ENCODE results near the gene GLT8D2.

Gene GLT8D2

DNA sequence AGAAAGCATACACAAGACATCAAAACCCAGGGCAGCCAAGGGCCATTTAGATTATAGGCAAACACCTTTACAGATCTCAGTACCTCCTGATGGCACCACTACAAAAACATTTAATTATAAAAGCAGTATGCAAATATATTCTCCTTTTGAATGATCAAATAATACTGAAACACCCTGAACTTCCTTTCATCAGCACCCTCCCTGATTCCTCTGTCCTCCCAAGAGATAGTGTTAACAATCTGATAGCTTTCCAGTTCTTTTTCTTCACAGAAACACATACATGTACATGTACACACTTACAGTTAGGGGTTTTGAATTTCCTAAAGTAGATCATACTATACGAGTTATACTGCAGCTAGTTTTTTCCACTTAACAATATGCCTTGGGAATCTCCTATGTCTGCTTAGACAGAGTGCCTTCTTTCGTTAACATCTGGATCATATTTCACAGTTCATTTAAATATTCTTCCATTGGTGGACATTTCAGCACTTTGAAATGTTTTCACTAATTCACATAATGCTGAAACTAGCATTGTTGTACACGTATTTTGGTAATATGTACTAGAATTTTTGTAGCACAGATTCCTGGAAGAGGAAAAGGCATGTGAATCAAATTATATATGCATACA, 49.1 kb downstream of the GLT8D2 start:
- DNase-seq (ENCODE audit: low read depth in 2 of 2) = no peak

DNA sequence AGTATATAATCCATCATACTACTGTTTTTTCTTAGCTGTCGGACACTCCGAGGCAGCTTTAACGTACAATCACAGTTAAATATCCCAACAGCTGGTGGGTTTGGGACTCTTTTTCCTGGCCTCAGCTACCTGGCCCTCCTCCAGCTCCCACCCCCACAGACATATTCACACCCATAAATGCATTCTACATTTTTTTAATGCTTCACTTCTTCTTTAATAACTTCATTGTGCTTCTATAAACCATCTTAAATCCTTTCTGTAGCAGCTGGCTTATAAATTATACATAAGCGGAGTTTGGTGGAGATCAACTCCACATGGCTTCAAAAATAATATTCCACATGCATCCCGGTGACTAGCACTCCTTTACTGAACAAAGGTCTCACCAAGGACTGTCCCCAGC, 51.0 kb downstream of the GLT8D2 start:
- no peak for DNase-seq (ENCODE audit: low read depth in 2 of 2)

DNA sequence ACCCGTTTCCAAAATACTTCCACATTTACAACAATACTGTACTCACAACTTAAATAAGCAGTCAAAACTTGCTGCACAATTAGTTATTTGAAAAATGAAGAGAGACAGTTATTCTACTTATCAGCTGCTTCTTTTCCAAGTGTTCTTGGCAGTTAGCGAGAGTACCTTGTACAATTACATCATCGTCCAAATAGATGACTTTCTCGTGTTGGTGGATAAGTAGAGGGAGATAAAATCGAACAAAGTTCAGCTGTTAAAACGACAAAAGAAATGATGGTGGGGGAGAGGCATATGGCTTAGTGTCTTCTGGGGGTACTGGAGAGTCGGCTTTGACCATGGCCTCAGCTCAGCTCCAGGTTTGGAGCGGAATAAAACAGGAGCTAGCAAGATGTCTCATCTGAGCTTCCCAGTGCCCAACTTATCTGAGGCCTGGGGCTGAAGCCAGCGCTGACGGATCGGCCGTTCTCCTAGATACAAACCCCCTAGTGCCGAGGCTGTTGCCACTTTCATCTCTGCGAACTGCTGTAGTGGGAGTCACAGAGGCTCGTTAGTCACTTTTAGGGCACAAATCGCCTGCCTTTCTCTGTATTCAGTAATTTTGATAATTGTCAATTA, 52.6 kb downstream of the GLT8D2 start:
- no peak for DNase-seq (ENCODE audit: low read depth in 2 of 2)

DNA sequence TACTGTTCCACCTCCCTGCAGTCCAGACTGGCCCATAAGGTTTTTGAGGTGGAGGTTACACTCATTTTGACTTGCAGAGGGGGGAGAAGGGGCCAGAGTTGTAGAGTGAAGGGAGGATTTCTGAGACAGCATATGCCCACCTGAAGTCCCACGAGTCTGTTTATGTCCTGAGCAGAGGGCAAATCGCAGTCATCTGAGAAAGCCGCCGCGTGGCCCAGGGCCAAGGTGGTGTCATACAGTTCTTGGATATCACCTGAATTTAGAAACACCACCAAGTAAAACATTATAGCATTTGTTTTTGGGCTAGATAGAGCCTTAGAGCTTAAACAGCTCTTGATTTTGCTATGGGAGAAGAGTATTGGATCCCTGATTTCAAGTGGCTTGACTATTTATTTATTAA, 53.4 kb downstream of the GLT8D2 start:
- no peak for DNase-seq (ENCODE audit: low read depth in 2 of 2)

DNA sequence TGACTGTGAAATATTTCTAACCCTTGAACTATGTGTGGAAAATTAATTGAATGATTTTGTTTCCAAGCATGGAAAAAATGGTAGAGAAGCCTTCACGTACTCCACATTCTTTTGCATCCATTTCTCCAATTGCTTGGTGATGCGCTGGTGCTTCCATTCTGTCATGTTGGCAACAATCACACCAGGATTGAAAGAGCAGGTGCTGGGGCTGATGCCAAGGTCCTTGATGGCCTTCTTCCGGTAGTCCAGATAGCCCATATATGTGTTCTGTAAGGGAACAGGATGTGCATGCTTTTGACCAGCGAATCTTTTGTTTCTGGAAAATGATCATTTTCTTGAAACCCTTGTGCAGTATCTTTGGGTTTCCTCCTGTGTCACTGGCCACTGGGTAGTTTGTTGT, 55.8 kb downstream of the GLT8D2 start:
- no peak for DNase-seq (ENCODE audit: low read depth in 2 of 2)

DNA sequence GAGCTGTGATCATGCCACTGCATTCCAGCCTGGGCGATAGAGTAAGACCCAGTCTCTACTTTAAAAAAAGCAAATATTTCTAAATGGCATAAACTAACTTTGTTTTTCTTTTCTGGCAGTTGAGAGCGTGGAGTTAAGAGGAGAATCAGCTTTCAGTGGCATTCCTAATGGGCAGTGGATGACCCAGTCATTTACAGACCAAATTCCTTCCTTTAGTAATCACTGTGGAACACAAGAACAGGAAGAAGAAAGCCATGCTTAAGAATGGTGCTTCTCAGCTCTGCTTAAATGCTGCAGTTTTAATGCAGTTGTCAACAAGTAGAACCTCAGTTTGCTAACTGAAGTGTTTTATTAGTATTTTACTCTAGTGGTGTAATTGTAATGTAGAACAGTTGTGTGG, 63.2 kb downstream of the GLT8D2 start:
- DNase-seq (ENCODE audit: low read depth in 2 of 2) = no peak

DNA sequence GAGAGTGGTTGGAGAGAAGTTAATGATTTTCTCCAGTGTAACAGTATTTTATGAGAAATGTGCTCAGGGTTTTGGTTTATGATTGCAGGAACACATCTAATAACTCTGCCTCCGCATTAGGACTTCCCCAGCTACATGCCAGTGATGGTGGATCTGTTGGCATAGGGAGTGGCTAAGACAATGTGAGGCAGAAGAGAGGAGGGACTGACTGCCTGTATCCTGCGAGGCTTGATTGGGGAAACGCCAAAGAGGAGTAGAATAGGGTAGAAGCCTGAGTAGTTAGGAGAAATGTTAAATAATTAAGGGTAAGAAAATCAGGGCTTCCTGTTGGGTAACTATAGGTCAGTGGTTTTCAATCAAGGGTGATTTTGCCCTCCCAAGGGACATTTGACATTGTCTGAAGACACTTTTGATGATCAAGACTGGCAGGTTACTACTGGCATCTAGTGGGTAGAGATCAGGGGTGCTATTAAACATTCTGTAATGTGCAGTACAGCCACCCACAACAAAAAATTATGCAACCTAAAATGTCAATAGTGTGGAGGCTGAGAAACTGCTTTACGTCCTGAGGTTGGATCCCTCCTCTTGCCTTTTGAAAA, 71.5 kb downstream of the GLT8D2 start:
- DNase-seq (ENCODE audit: low read depth in 2 of 2) = no peak

DNA sequence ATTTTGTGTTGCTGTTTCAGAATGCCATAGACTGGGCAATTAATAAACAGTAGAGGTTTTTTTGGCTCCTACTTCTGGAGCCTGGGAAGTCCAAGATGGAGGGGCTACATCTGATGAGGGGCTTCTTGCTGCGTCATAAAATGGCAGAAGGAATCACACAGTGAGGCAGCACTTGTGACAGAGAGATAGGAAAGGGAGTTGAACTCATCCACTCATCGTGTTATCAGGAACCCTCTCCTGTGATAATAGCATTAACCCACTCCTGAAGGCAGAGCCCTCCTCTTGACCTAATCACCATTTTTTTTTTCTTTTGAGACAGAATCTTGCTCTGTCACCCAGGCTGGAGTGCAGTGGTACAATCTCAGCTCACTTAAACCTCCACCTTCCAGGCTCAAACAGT, 74.6 kb downstream of the GLT8D2 start:
- DNase-seq (ENCODE audit: low read depth in 2 of 2) = no peak

DNA sequence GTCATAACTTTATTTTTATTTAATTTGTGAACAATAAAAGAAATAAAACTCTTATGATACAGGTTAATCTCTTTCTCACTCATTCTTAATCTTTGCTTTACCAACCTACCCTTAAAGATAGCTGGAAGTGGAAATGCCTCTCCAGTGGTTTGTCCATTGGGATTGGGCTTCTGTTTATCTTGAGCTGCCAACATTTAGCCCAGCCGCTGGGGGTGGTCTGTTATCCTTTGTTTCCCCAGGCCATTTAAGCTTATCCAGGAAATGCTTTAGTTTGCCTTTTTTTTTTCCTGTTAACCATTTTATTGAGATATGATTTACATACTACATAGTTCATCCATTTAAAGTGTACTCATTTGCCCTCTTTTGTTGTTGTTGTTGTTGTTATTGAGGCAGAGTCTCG, 76.1 kb downstream of the GLT8D2 start:
- no peak for DNase-seq (ENCODE audit: low read depth in 2 of 2)

DNA sequence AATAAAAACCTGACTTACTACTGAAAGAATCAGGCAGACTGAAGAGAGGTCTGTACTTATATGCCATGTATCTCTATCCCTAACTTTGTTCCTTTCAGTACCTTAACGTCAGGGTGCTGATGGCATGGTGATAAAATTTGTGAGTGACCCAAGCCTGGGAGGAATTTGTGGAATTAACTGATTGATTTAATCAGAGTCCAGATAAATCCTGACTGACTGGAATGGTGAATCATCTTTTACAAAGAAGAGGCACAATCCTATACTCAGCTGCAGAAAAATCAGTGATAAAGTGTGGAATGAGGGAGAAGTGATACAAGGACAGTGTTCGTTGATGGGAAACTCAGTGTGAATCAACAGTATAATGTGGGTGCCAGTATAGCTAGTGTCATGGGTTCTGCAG, 80.6 kb downstream of the GLT8D2 start:
- DNase-seq (ENCODE audit: low read depth in 2 of 2) = no peak

DNA sequence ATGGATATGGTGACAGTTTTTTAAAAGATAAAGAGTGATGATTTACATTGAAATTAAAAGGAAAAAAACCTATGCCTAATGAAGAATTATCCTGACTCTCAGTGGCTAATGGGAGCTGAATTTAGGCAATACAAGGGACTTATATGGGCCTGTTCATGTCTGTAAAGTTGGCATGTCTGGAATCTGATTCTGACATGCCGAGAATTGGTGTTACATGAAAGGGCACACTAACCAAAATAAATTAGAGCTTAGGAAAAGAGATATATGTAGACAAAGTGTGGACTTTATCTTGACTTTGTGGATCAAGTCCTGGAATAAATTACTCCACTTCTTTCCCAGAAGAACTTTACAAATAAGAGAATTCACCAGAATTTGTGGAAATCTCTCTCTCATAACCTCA, 83.3 kb downstream of the GLT8D2 start:
- no peak for DNase-seq (ENCODE audit: low read depth in 2 of 2)

DNA sequence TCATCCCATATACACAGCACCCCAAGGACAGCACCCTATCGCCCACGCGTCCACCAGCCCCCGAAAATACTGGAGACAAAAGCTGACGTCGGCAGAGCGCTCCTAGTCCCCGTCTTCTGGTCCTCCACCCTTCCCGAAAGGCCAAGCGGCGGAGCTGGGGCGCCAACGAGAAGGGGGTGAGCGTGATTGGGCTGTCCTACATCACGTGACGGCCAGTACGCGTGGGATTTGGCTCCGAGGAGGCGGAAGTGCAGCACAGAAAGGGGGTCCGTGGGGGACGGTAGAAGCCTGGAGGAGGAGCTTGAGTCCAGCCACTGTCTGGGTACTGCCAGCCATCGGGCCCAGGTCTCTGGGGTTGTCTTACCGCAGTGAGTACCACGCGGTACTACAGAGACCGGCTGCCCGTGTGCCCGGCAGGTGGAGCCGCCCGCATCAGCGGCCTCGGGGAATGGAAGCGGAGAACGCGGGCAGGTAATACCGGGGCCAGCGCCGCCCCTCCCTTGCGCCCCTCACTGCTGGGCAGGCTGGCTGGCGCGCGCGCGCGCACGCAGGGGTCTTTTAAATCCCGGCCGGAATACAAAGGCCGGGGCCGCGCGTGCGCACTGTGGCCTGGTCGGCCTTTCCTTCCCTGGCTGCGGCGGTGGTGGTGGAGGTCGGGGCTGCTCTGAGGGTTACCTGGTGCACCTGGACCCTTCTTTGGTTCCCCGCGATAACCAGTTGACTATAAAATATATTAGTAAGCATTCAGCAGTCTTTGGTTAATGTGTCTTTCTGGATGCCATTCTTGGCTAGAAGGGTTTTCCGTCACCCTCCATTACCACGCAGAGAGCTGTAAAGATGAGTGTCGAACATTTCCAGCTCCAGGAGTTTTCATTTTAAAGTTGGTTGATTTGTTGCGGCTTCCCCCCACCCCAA, 84.1 kb downstream of the GLT8D2 start, which contains the start of gene TDG:
TDG (plus strand) TSS at position 283 of the 915 bp plus-strand sequence; CDS start at position 449, 166 bp downstream.
- DNase-seq (ENCODE audit: low read depth in 2 of 2) = peak; percentile 94 to 98

DNA sequence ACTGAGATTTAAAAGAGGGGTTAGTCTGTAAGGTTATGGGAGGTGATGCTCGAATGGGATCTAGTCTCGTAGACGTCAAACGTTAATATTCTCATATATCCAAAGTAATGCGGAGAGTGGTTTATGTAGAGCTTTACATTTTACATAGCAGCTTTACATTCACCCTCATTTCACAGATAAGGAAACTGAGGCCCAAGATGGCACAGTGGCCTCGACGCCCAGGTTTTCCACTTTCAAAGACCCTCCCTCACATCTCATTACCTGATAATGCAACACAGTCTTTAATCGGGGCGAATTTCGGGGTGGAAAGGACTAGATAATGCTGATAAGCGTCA, 84.8 kb downstream of the GLT8D2 start:
- no peak for DNase-seq (ENCODE audit: low read depth in 2 of 2)

DNA sequence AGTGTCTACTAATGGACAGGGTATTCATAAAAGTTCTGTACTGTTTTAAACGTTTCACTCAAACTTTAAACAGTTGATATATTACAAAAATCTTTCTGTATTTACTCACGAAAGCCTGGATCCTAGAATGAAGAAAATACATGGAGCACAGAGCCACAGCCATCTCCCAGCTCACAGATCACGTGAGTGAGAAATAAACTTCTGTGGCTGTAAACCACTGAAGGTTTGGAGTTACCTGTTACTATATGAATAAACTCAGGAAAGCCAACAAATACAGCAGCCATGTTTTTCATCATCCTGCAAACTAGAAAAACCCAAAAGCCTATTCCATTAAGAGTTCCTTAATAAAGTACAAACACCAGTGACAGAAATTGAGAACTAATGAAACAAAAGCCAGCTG, 85.2 kb downstream of the GLT8D2 start:
- no peak for DNase-seq (ENCODE audit: low read depth in 2 of 2)

DNA sequence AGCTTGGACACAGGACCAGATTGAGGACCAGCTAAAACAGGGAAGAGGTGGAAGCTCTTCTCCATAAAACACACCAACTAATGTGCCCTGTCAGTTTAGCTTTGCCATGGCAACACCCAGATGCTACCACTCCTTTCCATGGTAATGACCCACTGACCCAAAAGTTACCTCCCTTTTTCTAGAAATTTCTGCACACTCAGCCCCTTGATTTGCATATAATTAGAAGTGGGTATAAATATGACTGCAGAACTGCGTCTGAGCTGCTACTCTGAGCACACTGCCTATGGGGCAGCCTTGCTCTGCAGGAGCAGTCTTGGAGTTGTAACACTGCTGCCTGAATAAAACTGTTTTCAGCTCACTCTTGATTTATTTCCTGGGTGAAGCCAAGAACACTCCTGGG, 87.5 kb downstream of the GLT8D2 start:
- no peak for DNase-seq (ENCODE audit: low read depth in 2 of 2)

DNA sequence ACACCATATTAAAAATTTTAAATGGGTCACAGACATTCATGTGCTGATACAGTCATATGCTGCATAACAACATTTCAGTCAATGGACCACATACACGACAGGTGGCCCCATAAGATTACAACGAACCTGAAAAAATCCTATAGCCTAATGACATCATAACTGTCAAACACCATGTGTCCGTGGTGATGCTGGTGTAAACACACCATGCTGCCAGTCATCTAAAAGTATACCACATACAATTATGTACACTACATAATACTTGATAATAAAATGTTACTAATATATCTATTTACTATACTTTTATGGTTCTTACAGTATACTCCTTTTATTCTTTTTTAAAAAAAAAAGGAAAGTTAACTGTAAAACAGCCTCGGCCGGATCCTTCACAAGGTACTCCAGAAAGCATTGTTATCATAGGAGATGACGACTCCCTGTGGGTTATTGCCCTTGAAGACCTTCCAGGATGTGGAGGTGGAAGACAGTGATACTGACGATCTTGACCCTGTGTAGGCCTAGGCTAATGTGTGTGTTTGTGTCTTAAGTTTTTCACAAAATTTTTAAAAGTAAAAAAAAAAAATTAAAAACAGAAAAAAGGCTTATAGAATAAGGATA, 89.3 kb downstream of the GLT8D2 start:
- DNase-seq (ENCODE audit: low read depth in 2 of 2) = no peak

DNA sequence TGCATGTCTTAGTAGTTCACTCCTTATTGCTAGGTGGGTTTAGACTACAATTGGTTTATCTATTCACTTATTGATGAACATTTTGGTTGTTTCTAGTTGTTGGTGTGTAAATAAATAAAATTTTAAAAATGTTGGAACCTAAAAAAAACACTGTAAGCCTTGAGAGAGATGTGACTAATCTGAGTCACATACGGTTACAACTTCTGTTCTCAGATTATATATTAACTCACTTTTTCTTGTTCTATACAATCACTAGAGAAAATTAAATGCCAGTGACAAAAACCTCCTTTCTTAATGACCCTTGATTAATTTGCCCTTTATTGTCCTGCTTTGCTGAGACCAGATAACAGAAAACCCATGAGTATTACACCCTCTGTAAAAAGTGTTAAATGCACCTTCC, 91.4 kb downstream of the GLT8D2 start:
- DNase-seq (ENCODE audit: low read depth in 2 of 2) = no peak

DNA sequence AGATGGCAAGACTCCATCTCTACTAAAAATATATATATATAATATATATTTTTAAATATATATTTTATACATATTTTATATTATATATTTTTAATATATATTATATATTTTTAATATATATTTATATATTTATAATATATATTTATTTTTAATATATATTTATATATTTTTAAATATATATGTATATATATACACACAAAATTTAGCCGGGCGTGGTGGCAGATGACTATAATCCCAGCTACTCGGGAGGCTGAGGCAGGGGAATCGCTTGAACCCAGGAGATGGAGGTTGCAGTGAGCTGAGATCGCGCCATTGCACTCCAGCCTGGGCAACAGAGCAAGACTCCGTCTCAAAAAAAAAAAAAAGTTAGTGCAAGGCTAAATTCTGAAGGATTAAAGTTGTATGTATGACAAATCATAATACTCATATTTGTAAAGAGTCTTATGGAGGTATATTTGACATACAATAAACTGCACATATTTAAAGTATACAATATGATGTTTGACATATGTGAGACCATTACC, 92.1 kb downstream of the GLT8D2 start:
- DNase-seq (ENCODE audit: low read depth in 2 of 2) = no peak

DNA sequence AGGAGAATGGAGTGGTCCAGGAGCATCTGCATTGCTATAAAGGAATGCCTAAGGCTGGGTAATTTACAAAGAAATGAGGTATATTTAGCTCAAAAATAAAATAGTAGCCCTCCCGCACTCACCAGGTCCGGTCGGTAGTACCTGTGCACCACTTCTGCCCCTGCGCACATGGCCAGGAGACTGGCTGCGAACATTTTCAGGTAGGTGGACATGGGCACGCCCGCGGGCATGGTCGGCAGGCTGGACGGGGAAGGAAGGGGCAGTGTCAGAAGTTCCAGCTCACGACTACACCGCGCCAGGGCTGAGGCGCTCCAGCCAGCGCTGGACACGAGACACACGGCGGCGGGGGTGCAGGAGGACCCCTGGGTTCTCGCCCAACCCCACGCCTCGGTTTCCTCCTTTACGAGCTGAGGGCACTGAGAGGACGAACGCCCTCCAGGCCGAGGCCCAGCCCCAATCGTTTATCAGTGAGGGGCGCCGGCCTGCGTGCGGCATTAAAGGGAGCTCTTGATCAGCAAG, 93.4 kb downstream of the GLT8D2 start:
- DNase-seq (ENCODE audit: low read depth in 2 of 2) = no peak

DNA sequence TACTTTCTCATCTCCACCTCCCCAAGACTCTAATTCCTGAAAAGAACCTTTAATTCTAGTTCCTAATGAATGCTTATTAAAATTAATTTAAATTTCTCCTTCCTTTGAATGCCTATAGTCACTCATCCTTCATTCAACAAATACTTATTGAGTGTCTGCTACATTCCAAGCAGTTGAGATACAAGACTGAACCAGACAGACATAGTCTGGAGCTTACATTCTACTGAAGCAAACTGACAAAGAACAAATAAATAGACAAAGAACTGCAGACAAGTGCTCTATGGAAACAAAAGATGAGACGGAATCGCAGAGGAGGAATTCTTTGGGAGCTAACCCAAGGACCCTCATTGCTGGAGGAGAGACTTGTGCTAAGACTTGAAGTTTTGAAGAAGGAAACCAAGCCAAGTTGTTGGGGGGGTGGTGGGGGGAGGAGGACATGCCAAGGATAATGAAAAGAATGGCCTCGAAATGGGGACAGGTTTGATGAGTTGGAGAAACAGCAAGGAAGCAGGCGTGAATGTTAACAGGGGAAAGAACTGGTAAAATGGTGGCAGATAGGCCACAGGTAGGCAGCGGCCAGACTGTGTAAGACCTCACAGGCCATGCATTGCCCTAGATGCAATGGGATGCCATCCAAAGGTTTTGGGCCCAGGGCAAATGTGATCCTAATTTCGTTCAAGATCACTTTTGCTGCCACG, 94.0 kb downstream of the GLT8D2 start:
- no peak for DNase-seq (ENCODE audit: low read depth in 2 of 2)

DNA sequence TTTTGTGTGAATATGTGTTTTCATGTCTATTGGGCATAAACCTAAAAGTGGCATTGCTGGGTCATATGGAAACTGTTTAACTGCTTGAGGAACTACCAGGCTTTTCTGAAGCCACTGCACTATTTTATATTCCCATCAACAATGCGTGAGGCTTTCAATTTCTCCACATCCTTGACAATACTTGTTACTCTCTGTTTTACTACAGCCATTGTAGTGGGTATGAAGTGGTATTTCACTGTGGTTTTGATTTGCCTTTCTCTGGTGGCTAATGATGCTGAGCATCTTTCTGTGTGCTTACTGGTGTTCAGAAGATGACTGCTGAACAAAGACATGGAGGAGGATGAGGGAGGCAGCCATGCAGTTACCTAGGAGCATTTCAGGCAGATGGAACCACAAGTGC, 97.5 kb downstream of the GLT8D2 start:
- no peak for DNase-seq (ENCODE audit: low read depth in 2 of 2)
